Measurements from ENCODE around the gene KCNQ5.

GRCh38 chr6:73078333-73078862, 456.5 kb downstream of the KCNQ5 start:
- TF ChIP-seq, protein P1, sequence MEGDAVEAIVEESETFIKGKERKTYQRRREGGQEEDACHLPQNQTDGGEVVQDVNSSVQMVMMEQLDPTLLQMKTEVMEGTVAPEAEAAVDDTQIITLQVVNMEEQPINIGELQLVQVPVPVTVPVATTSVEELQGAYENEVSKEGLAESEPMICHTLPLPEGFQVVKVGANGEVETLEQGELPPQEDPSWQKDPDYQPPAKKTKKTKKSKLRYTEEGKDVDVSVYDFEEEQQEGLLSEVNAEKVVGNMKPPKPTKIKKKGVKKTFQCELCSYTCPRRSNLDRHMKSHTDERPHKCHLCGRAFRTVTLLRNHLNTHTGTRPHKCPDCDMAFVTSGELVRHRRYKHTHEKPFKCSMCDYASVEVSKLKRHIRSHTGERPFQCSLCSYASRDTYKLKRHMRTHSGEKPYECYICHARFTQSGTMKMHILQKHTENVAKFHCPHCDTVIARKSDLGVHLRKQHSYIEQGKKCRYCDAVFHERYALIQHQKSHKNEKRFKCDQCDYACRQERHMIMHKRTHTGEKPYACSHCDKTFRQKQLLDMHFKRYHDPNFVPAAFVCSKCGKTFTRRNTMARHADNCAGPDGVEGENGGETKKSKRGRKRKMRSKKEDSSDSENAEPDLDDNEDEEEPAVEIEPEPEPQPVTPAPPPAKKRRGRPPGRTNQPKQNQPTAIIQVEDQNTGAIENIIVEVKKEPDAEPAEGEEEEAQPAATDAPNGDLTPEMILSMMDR (IDR thresholded peaks at IDR 0.05 in 2 of 3, conservative IDR thresholded peaks at IDR 0.05 in 1 of 3; ENCODE audit: borderline replicate concordance in 1 of 3, insufficient read depth in 1 of 3, low read depth in 2 of 3, low read length in 2 of 3) = no peak
- TF ChIP-seq JUND (IDR thresholded peaks at IDR 0.05) (no peak), POLR2A (IDR thresholded peaks at IDR 0.05; ENCODE audit: borderline replicate concordance, extremely low read depth, insufficient read depth, insufficient read length) (no peak)

Data from HCT116 (cell line).